Adrenal gland (tissue), 12 donors: Measurements from ENCODE around the gene FRMD3. TPM values are rescaled to one million over a fixed set of nuclear protein-coding genes. Genes with fewer than 3 reads are reported as not detected.

Experiments
- DNase-seq, 7 donors: peaks; one replicate each; pipeline ENCODE4 v3.0.0-alpha.2; 2019 to 2020
- H3K27ac ChIP-seq, 5 donors: fragments of 200-600 bp; sonication (generic) in 4 of 5; 1 replicate in 3 of 5; 2 replicates in 2 of 5; pipeline versions ENCODE4 v1.5.1 to v1.8.0; 2016 to 2020; ENCODE audit warnings: mild to moderate bottlenecking in 1 of 5
- H3K27me3 ChIP-seq: fragments of 200-600 bp; 2 replicates; pipeline ENCODE4 v1.8.0; 2021
- H3K36me3 ChIP-seq, 2 donors: fragments of 200-600 bp; replicated peaks in 1 of 2; 1 replicate in 1 of 2; 2 replicates in 1 of 2; pipeline versions ENCODE4 v1.5.1 to v1.8.0; 2018 to 2022
- H3K4me1 ChIP-seq, 2 donors: fragments of 200-600 bp; replicated peaks in 1 of 2; 1 replicate in 1 of 2; 2 replicates in 1 of 2; pipeline versions ENCODE4 v1.5.1 to v1.8.0; 2018 to 2021
- H3K4me3 ChIP-seq, 4 donors: fragments of 200-600 bp; sonication (generic) in 3 of 4; one replicate each; pipeline ENCODE4 v1.5.1; 2016 to 2018
- H3K9me3 ChIP-seq, 3 donors: fragments of 200-600 bp; sonication (generic) in 1 of 3; replicated peaks in 1 of 3; 1 replicate in 2 of 3; 2 replicates in 1 of 3; pipeline versions ENCODE4 v1.5.1 to v1.8.0; 2016 to 2021
- CTCF ChIP-seq, 6 experiments: fragments of 450-650 bp in 4 of 6; fragments of 200-600 bp in 2 of 6; sonication (generic) in 1 of 6; IDR thresholded peaks; 1 replicate in 5 of 6; 2 replicates in 1 of 6; pipeline versions ENCODE4 v1.5.1 to v1.8.0; 2016 to 2021; ENCODE audit warnings: antibody characterized with exemption in 6 of 6, mild to moderate bottlenecking in 2 of 6, moderate library complexity in 1 of 6
- POLR2A ChIP-seq, 2 donors: fragments of 450-650 bp; IDR thresholded peaks; one replicate each; pipeline ENCODE4 v1.6.1; 2017; ENCODE audit warnings: antibody characterized with exemption in 2 of 2, mild to moderate bottlenecking in 2 of 2, moderate library complexity in 1 of 2
- WGBS, 4 donors: extraction: QIAGEN DNeasy Blood & Tissue Kit in 2 of 4; methylation state at CpG; one replicate each; pipeline versions ENCODE4 v1.1.5 to v1.1.7; 2013 to 2017; 5-methylcytosine and 5-hydroxymethylcytosine counted together
- intact Hi-C, 2 donors: fragments of 100-400 bp; cut with DNase I; formaldehyde crosslinking; loops; one replicate each; pipeline versions ENCODE4 v1.14.1 to v1.15.0; 2022 to 2023
- polyA plus RNA-seq, 3 donors: library from polyadenylated mRNA; stranded (reverse); fragments of 200-250 nt in 2 of 3; fragments of 350-450 nt in 1 of 3; fragmentation: Illumina TruSeq in 1 of 3; extraction: RNeasy Lipid Tissue Mini Kit (QIAGEN cat#74804) in 1 of 3; gene quantifications; one replicate each; pipeline ENCODE4 v1.2.3, GENCODE V29; 2013 to 2014
- total RNA-seq, 9 donors: library from RNA; depleted of rRNA in 4 of 9; stranded (reverse); fragments of >200 nt in 4 of 9; fragments of 120-200 nt in 1 of 9; fragmentation: NEBNext Ultra II Directional in 1 of 9; extraction: Animal tissue kit (Norgen Biotek cat#: 25700) in 1 of 9; gene quantifications; one replicate each; pipeline versions ENCODE4 v1.1.0 to v1.2.4, GENCODE V29; 2013 to 2023
- donor health status: healthy with polysubstance abuse.
- donor health status: Bipolar disorder and iron deficiency.
- donor health status: DM: yes; HTN: yes; CAD: no.
- donor health status: DM: no; HTN: no; CAD: no.
- donor health status: DM: no; HTN: no; CAD: no.
- donor health status: DM: yes; HTN: yes; CAD: no.

Gene FRMD3
- total and polyA plus RNA-seq, 12 donors, result 1.8 to 32.9 (median 13.6) TPM

GRCh38 chr9:83247732-83248131 lies 290.5 kb downstream of the FRMD3 start:
- H3K27ac ChIP-seq, result no peak overlapping the region
- H3K4me1 ChIP-seq, result no peaks in the 10 kb centered on the region
- no peak overlapping the region for H3K4me3 ChIP-seq
- DNase-seq, result no peak
- 84 to 92% (median 91%) methylated on average over 4 of the region's 4 CpGs for WGBS, 4 donors
- H3K36me3 ChIP-seq, result no peaks in the 10 kb centered on the region
- no peaks in the 10 kb centered on the region for H3K9me3 ChIP-seq
- TF ChIP-seq POLR2A (IDR thresholded peaks at IDR 0.05), result no peak
- no peak for TF ChIP-seq CTCF (IDR thresholded peaks at IDR 0.05)
- intact Hi-C loops, result no loop called here
- H3K27me3 ChIP-seq, result no peaks in the 10 kb centered on the region

GRCh38 chr9:83245979-83246659 lies 292.1 kb downstream of the FRMD3 start:
- H3K27me3 ChIP-seq, result no peaks in the 10 kb centered on the region
- H3K4me1 ChIP-seq, result no peaks in the 10 kb centered on the region
- H3K9me3 ChIP-seq, result no peaks in the 10 kb centered on the region
- intact Hi-C loops, result no loop called here
- no peak for DNase-seq
- no peaks in the 10 kb centered on the region for H3K36me3 ChIP-seq
- WGBS, 4 donors, result 92 to 97% (median 94%) methylated on average over 5 of the region's 5 CpGs
- no peak overlapping the region for H3K4me3 ChIP-seq
- TF ChIP-seq CTCF (IDR thresholded peaks at IDR 0.05), result no peak
- TF ChIP-seq POLR2A (IDR thresholded peaks at IDR 0.05), result no peak
- H3K27ac ChIP-seq, result no peak overlapping the region

- no peaks in the 10 kb centered on the region for H3K9me3 ChIP-seq
- WGBS, 4 donors, result 82 to 96% (median 92%) methylated on average over 2 of the region's 2 CpGs
- intact Hi-C loops, result no loop called here
- H3K36me3 ChIP-seq, result no peaks in the 10 kb centered on the region
- TF ChIP-seq CTCF (IDR thresholded peaks at IDR 0.05) (no peak), POLR2A (IDR thresholded peaks at IDR 0.05) (no peak)
- no peak overlapping the region for H3K4me3 ChIP-seq
- no peak overlapping the region for H3K27ac ChIP-seq
- no peak for DNase-seq
- H3K4me1 ChIP-seq, result peaks cover 5 to 10% of the 10 kb centered on the region in 2 donors
- no peaks in the 10 kb centered on the region for H3K27me3 ChIP-seq
Observed at GRCh38 chr9:83242066-83242465, 296.1 kb downstream of the FRMD3 start.

GRCh38 chr9:83240671-83241070 lies 297.5 kb downstream of the FRMD3 start:
- Histone ChIP-seq H3K27me3 (no peaks in the 10 kb centered on the region), H3K4me3 (no peak overlapping the region), H3K9me3 (no peaks in the 10 kb centered on the region), H3K36me3 (no peaks in the 10 kb centered on the region), H3K4me1 (peaks cover 5 to 10% of the 10 kb centered on the region in 2 donors), H3K27ac (no peak overlapping the region)
- no peak for DNase-seq
- TF ChIP-seq CTCF (IDR thresholded peaks at IDR 0.05) (no peak), POLR2A (IDR thresholded peaks at IDR 0.05) (no peak)
- 66 to 90% (median 81%) methylated on average over 3 to 4 of the region's 4 CpGs for WGBS, 4 donors
- intact Hi-C loops, result no loop called here
